Left lobe of liver (tissue), 2 donors: ENCODE data around the gene TLCD3B. TPM values are rescaled to one million over a fixed set of nuclear protein-coding genes. Genes with fewer than 3 reads are reported as not detected.
A peak's percentile ranks its signal among the peaks of the same experiment; 100 is the strongest.
"Not testable (repeated sequence)": the region's sequence is repeated elsewhere in the genome, so short reads cannot be mapped to it uniquely, and the experiment has no call there.

Source experiments
- ATAC-seq: fragments of 200-7000 bp; cut with Tn5 transposase; one replicate; pipeline ENCODE4 v1.9.1; 2020; ENCODE audit warnings: mild to moderate bottlenecking, moderate library complexity
- DNase-seq: peaks from one replicate; pipeline ENCODE4 v3.0.0-alpha.2; 2020; ENCODE audit warnings: low spot score
- total RNA-seq: library from RNA; stranded (reverse); gene quantifications from one replicate; pipeline ENCODE4 v1.2.1, GENCODE V29; 2021
- donor health status: DM: no; HTN: no; CAD: no; lungs with moderate emphysema.
- donor health status: DM: no; HTN: yes; CAD: no.

TLCD3B gene
- total RNA-seq, 1 donor from 2014 or later: 0.13 TPM

DNA sequence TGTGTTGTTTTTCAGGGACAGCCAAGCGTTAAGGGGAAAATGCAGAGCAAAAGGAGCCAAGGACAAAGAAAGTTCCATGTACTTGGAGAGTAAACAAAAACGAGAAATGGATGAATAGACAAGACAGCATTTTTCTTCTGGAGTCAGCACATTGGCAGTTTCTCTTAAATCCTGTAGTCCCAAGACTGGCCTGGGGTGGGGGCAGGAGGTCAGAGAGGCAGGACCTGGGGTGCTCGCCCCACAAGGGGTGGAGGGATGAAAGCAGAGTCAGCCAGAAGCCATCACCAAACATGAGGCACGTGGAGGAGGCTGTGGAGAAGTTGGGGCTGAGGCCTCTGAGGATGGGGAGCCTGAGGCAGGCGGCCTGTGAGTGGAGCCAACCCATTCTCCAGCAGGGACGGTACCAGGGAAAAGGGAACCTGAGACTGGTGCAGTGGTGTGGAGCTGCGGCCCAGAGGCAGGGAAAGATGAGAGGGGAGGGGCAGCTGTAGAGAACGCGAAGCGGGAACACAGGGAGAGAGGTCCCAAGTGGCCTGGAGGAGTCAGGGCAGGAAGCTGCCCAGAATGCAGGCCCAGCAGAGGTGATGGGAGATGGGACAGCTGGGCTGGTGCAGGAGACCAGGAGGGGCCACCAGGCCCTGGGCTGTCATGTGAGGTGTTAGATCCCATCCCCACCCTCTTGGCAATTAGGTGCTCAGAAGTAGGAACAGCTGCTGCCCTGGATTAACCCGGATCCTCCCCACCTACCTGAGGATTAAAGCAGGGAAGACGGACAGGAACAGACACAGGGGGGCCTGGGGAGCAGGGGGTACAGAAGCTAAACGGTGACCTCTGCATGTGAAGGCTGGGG is 3.3 kb downstream of the TLCD3B start:
- DNase-seq (no peak), ATAC-seq (no peak)

DNA sequence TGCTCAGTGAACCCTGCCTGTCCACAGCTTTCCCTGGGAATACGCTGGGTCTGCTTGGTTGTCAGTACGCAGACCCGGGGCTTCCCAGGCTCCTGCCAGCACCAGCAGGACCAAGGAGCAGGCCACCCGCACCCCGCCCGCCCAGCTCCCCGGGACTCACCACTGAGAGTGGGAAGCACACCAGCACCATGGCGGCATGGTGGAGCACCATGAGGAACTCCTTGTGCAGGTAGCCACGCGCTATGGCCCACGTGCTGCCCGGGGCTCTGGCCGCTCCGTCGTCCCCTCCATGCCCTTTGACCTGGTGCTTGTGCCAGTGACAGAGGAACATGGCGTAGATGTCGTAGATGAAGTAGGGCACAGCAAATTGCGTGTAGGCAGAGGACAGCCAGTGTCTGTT is 4.6 kb downstream of the TLCD3B start:
- ATAC-seq (no peak), DNase-seq (no peak)

DNA sequence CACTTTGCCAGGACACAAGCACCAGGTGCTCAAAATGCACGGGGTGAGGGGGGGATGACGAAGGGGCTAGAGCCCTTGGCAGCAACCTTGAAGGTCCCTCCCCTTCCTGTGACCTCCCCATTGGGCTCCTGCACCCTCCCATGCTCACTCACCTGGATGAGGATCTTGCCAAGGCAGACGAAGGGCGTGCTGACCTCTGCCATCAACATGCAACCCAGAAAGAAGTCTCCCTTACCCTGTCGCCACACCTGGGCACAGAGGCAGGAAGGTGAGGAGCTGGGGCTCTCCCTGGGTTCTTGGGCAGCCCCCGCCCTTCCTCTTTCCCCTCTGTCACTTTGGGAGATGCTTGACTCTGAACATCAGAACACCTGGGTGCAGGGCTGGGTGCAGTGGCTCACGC is 5.5 kb downstream of the TLCD3B start:
- no peak for ATAC-seq

DNA sequence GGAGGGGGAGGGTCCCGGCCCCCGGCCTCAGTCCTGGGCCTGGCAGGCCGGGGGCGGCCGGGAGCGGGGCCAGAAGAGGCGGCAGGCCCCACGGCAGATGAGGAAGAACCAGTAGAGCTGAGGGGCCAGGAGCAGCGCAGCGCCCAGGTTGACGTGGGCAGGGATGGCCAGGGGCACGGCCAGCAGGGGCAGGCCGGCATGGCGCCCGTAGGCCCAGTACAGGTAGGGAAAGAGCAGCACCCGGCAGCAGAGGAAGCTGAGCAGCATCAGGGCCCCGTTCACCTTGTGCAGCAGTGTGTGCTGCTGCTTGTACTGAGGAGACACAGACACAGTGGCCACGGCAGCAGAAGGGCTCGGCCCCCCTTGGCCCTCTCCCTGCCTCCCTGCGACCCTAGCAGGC is 5.9 kb downstream of the TLCD3B start:
- DNase-seq: no peak
- ATAC-seq: no peak

More for the DNA sequence above, 5.5 kb downstream of the TLCD3B start:
- no peak for DNase-seq

DNA sequence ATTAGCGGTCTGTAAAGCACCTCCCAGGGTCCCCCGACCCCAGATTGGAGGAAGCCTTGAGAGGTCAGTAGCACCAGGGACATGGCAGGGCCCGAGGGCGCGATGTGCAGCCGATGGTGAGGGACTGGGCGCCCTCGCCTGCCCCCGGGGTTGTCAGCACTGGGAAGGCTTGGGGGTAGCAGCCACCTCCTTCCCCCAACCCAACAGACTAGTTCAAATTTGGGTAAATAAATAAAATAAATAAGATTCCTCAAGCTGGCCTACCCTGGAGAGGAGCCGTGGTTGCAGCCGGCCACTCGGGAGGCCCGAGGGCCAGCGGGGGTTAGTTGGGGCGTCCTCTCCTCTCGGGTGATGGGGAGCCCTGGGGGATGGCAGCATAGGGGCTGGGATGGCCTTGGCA is 6.6 kb downstream of the TLCD3B start:
- DNase-seq (no peak), ATAC-seq (no peak)

DNA sequence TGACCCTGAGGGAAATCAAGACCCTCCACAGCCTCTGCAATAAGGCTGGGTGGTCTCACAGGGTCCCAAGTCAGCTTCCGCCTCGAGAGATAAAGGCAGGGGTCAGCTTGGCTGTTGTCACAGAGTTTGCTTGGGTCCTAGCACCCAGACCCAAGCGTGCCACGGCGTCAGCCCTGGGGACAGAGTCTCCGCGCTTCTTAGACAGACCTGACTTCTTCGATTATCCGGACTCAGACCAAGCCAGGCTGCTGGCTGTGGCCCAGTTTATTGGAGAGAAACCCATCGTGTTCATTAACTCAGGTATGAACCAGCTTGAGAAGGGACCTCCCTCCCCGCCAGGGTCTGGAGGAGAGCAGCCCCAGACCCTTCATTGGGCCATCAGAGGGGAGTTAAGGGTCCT is 7.5 kb downstream of the TLCD3B start:
- ATAC-seq: no peak
- no peak for DNase-seq

DNA sequence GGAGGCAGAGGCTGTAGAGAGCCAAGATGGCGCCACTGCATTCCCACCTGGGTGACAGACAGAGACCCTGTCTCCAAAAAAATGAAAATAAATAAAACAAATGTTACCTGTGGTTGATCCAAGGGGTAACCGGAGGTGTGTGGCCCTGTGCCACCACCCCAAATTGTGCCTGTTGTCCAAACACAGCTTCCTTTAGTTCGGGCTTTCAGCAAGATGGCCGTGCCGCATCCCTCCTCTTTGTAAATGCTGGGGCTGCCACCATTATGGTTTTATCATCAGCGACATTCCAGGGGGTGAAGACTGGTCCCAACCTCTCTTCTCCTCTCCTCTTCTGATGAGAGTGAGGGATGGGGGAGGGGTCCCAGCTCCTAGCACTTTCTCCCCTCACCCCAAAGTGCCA is 8.2 kb downstream of the TLCD3B start, which contains the start of gene C16orf92:
TSS of gene C16orf92 (plus strand) at position 312 of the 400 bp plus-strand sequence. CDS start 143 bp downstream, outside the sequence.
- DNase-seq: no peak
- ATAC-seq: no peak

DNA sequence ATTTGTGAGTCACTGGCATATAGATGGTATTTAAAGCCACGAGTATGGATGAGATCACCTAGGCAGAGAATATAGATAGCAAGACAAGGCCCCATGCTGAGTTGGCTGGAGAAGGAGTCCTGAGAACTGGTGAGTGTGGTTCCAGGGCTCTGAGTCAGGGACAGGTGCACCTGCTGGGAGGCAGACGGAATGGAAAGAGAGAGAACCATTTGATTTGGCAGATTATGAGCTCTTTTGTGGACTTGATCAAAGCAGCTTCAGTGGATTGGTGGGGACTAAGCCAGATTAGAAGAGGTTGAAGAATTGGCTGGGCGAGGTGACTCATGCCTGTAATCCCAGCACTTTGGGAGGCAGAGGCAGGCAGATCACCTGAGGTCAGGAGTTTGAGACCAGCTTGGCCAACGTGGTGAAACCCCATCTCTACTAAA is 12.3 kb downstream of the TLCD3B start:
- DNase-seq (no peak), ATAC-seq (no peak)

DNA sequence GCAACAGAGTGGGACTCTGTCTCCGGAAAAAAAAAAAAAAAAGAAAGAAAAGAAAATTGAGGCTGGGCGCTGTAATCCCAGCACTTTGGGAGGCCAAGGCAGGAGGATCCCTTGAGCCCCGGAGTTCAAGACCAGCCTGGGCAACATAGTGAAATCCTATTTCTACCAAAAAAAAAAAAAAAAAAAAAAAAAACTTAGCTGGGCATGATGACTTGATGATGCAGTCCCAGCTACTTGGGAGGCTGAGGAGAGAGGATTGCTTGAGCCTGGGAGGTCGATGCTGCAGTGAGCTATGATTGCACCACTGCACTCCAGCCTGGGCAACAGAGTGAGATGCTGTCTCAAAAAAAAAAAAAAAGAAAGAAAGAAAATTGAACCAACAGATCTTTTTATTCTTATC is 13.1 kb downstream of the TLCD3B start:
- DNase-seq, ATAC-seq: not testable (repeated sequence)

DNA sequence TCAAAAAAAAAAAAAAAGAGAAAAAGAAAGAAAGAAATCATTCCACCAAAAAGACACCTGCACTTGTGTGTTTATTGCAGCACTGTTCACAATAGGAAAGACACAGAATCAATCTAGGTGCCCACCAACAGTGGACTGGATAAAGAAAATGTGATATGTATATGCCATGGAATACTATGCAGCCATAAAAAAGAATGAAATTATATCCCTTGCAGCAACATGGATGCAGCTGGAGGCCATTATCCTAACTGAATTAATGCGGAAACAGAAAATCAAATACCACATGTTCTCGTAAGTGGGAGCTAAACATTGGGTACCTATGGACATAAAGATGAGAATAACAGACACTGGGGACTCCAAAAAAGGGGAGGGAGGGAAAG is 13.8 kb downstream of the TLCD3B start:
- DNase-seq (no peak), ATAC-seq (no peak)

DNA sequence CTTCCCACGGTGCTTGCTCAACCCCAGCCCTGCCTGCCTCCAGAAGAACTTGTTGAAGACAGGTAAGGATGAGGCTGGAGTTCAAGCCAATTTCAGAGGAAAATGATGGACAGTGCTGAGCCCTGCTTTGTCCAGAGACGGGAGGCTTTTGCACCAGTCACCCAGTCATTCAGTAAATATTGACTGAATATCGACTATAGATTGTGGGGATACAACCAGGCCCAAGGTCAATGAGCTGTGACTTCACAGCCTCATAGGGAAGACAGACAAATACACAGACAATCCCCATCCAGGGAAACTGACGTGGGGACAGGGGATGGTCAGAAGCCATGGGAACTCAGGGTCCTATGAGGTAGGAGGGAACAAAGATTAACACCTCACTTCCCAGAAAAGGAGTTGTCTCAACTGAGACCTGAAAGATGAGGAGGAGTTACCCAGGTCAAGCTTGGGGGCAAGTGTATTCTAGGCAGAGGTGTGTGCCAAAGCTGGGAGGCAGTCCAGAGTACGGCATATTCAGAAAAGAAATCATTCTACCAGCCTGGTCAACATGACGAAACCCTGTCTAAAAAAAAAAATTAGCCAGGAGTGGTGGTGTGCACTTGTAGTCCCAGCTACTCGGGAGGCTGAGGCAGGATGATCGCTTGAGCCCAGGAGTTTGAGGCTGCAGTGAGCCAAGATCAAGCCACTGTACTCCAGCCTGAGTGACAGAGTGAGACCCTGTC is 14.4 kb downstream of the TLCD3B start:
- no peak for DNase-seq
- no peak for ATAC-seq

DNA sequence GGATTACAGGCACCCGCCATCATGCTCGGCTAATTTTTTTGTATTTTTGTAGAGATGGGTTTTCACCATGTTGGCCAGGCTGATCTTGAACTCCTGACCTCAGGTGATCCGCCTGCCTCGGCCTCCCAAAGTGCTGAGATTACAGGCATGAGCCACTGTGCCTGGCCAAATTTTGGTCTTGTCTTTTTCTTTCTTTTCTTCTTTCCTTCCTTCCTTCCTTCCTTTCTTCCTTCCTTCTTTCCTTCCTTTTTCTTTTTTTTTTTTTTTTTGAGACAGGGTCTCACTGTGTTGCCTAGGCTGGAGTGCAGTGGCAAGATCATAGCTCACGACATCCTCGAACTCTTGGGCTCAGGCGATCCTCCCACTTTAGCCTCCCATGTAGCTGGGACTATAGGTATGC is 15.6 kb downstream of the TLCD3B start:
- not testable (repeated sequence) for ATAC-seq, DNase-seq

DNA sequence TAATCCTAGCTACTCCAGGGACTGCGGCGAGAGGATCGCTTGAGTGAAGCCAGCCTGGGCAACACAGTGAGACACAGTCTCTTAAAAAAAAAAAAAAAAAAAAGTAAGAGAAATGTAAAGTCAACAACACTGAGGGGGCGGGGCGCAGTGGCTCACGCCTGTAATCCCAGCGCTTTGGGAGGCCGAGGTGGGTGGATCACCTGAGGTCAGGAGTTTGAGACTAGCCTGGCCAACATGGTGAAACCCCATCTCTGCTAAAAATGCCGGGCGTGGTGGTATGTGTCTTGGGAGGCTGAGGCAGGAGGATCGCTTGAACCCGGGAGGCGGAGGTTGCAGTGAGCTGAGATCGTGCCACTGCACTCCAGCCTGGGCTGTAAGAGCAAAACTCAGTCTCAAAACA is 18.5 kb downstream of the TLCD3B start:
- ATAC-seq, DNase-seq: not testable (repeated sequence)

DNA sequence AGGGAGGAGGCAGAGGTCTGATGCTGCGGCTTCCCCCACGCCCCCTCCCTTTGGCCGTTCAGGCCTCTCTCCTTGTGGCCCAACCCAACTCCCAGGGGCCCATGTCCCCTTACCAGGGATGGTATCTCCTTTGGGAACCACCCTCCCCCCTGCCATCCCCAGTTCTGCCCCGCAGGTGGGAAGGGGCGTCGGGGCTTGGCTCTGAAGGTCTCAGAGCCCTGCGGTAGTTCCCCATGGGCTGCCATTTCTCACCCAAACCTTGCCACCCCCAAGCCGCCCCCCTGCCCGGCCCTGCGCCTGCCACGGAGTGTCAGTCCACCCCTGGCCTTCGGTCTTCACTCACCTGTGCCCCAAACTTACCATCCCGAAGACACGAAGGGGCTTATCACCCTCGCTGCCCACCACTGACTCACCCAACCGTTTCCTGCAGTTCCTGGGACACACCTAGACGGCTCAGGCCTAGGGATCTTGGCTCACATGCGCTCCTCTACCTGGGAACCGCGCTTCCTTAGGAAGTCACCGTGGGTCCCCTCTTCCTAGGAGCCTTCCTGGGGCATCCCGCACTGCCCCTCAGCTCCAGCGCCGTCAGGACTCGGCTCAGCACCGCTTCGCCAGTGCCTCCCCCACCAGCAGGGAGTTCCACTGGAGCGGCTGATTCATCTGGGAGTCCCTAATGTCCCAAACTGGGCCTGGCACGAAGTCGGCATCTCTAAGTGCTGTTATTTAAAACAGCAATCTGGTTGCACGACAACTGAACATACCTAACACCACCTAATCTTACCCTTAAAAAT is 19.2 kb downstream of the TLCD3B start:
- DNase-seq (no peak), ATAC-seq (no peak)

DNA sequence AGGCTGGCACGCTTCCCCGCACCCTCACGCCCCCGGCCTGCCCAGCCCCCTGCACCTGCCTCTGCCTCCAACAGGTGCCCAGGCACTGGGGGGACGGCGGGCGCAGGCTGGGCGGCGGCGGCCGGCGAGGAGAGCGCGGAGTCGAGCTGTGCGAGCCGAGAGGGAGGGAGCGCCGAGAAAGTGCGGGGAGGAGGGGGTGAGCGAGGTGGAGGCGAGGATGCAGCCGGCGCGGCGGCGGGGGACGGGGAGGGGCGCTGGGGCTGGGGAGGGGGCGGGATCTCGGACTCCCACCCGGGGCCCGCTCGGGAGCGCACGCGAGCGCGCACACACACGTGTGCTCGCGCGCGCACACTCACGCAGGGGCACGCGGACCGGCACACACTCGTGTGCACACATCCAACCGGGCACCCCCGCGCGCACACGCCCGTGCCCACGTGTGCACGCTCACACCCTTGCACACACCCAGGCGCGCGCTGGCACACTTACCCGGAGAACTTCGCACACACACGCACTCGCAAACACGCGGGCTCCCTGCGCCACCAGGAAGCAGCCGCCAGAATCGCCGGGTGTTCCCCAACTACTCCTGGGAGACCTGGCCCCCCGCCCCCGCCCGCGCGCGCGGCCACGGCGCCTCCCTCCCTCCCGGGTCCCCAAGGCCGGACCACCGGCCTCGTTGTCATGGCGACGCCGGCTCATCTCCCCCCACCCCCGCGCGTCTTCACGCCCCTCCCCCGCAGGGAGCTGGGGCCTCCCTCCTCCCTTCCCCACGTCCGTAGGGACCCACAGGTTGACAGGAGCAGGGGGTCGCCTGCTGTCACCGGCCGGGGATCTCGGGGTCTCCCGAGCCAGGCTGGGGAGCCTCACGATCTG is 20.0 kb downstream of the TLCD3B start, which contains the start of gene DOC2A:
TSS of gene DOC2A (minus strand) at position 184 of the 870 bp plus-strand sequence. CDS start 805 bp downstream, outside the sequence.
- ATAC-seq (no peak), DNase-seq (no peak)

DNA sequence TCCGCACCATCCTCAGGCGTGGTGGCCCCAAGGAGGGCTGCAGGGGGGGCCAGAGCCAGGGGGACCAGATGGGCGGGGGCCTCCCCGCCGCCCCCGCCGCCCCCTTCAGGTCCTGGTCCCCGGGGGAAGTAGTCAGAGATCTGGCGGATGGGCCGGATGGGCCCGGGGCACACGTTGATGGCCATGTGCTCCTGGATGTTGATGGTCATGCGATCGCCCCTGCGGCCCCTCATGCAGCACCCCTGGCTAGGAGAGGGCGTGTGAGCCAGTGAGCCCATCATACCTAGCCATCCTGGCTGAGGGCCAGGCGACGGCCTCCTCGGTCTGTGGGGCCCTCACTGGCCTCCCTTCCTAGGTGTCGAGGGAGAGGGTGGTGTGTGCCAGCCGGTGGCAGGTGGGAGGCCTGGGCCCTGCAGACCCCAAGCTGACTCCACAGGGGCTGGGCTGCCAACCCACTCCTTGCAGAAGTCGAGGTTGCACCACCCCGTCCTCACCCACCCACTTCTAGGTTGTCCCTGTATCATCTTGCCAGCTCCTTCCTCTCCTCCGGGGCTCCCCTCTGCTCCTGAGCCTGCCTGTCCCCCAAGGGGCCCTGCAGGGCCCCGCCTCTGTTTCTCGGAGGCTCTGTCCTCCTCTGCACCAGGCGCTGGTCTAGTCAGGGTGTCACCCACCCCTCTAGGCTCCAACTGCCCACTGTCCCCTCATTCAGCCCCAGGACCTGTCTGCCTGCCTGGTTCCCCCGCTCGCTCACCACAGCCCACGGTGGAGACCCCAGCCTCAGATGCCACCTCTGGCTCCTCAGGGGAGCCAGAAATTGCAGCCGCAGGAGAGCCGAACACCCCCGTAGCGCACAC is 20.9 kb downstream of the TLCD3B start:
- no peak for DNase-seq
- no peak for ATAC-seq

DNA sequence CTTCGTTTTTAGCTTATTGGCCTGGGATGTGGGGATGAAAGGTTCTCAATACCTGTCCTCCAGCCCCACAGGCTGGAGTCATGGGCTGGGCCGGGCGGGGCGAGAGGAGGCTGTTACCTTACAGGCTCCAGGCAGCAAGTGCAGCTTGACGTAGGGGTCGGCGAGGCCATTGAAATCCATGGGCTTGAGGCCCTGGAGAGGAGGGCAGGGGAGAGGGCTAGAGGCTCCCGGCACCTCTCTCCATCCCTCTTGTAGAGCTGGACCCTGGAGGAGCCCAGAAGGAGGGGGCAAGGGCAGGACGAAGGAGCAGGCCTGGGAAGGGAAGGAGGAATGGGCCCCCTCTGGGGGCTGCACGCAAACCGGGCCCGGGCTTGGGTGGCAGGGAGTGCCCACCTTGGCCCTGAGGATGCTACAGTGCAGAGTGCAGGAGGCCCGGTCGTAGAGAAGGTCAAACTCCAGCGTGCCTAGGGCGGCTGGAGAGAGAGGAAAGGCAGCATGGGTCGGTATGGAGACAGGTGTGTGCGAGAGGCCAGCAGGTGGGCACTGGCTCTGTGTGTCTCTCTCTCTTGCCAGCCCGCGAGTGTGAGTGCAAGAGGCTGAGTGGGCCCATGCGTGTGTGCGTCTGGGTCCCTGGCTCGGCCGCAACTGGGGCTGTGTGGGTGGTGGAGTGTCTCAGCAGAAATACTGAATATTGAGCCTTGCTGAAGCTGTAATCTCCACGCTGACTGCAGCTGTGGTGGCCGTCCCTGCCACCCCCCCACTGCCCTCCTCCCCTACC is 21.8 kb downstream of the TLCD3B start:
- DNase-seq (no peak), ATAC-seq (peak; percentile 10)

DNA sequence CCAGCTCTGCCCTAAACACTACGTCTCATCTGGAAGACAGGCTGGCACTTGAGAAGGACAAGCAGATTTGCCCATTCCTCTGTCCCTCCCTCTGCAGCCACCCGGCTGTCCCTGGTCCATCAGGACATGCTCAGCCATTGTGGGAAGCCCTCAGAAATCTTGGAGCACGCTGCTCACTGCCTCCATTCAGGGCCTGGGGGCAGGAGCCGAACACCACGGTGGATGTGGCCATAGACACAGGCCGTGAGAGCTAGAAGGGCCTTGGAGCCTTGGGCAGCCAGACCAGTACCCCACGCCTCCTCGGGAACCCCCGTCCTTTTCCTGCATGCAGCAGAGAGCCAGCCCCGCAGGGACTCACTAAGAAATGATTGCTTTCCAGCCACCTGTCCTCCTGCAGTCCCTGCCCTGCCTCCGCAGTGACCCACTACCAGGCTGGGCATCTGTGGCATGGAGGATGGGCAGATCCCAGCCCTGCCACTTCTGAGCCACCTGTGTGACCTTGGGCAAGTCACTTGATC is 23.6 kb downstream of the TLCD3B start:
- DNase-seq (no peak), ATAC-seq (no peak)
